ENCODE measurements around the gene ICE2. TPM values are rescaled to one million over a fixed set of nuclear protein-coding genes. Genes with fewer than 3 reads are reported as not detected.

The ICE2 gene
- total and polyA plus RNA-seq, 8 donors = 10.5 to 127 (median 31.5) TPM

DNA sequence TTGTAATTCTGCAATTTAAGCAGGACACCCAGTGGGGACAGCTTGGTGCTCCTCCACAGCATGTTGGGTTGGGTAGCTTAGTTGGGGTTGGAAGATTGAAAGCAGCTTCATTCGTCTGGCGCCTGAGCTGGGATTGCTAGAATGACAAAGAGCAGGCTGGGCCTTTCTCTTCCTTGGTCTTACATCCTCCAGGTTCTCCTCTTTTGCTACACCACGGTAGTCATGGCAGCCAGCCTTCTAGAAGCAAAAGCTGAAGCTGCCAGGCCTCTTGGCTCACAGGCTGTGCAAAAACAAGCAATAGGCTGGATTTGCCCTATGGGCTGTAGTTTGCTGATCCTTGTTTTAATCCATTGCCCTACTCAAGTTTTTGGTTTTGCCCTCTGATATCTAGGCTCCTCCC is 78.0 kb downstream of the ICE2 start:
- peaks cover 0 to 2% (median under 1%) of the 10 kb centered on the region in 4 donors for H3K36me3 ChIP-seq
- WGBS, 5 donors = 33 to 45% (median 33%) methylated on average over 3 of the region's 3 CpGs

DNA sequence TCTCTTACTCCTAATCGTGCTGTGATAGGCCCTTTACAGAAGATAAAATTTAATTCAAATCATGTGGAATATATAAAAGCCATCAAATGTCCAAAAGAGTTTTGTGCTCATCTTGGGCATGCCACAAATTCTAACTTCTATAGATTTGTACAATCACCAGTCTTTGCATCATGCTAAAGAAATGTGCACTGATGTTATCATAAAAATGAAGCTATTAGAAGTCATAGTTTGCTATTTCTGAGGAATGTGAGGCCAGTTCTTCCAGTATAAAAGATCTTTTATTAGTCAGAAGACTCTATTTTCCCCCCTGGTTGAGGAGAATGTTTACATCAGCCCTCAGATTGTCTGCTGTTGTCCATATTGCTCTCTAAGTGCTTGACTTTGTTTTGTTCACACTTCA is 79.0 kb downstream of the ICE2 start:
- 43 to 55% (median 48%) methylated on average over 1 of the region's 1 CpG for WGBS, 5 donors
- intact Hi-C loops (cut with DNase I; ENCODE audit: low total_unique reads) = no loop called here
- no peaks in the 10 kb centered on the region for H3K9me3 ChIP-seq
- DNase-seq = no peak
- H3K4me1 ChIP-seq = peaks cover 20 to 49% (median 35%) of the 10 kb centered on the region in 4 donors
- TF ChIP-seq POLR2A (IDR thresholded peaks at IDR 0.05) (no peak), EP300 (IDR thresholded peaks at IDR 0.05) (no peak), POLR2AphosphoS5 (IDR thresholded peaks at IDR 0.05) (no peak), CTCF (IDR thresholded peaks at IDR 0.05) (no peak)
- peaks cover 0 to 12% (median 7%) of the 10 kb centered on the region in 4 donors for H3K36me3 ChIP-seq
- peak overlapping the region in 4 of 5 donors; percentile 97 to 99 (median 98) for H3K27ac ChIP-seq
- H3K4me3 ChIP-seq = no peak overlapping the region
- peaks cover 0 to 5% (median 0%) of the 10 kb centered on the region in 3 donors for H3K27me3 ChIP-seq

More for the DNA sequence above, 78.0 kb downstream of the ICE2 start:
- TF ChIP-seq CTCF (IDR thresholded peaks at IDR 0.05) (no peak), POLR2AphosphoS5 (IDR thresholded peaks at IDR 0.05) (no peak), POLR2A (IDR thresholded peaks at IDR 0.05) (no peak), EP300 (IDR thresholded peaks at IDR 0.05) (no peak)
- peak in 1 of 2 donors; percentile 32 for DNase-seq
- intact Hi-C loops (cut with DNase I; ENCODE audit: low total_unique reads) = no loop called here
- no peaks in the 10 kb centered on the region for H3K9me3 ChIP-seq
- no peak overlapping the region for H3K4me3 ChIP-seq
- peaks cover 12 to 39% (median 25%) of the 10 kb centered on the region in 4 donors for H3K4me1 ChIP-seq
- peaks cover 0 to 5% (median 0%) of the 10 kb centered on the region in 3 donors for H3K27me3 ChIP-seq
- H3K27ac ChIP-seq = peak overlapping the region in 1 of 5 donors; percentile 0

DNA sequence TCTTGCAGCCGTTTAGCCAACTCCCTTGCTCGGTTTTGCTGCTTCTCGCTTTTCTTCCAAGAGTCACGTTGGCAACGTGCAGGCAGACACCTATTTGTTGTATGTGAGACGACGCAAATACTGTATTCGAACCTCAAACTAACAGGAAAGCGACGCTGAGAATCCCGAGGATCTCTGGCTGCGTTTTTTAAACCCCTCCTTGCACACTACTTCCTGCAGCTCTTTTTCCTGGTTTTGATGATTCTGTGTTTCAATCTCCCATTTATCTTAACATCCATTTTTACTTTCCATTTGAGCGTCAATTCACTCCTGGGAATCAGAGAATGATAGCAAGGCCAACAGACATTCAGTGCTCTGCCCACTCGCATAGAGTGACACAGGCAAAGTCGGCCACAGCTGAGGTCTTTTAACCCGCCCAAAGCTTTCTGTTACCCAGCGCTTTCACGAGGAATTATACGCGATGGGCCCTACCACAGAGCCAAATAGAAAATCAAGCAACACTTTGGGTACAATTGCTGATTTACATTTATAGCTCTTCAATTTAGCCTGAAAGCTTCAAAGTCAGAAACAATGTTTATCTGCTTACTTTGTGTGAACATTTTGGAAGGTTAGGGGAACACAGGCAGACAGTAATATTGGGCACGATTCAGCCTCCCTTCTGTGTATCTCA is 79.6 kb downstream of the ICE2 start:
- H3K27me3 ChIP-seq = peaks cover 0 to 5% (median 0%) of the 10 kb centered on the region in 3 donors
- peaks cover 25 to 54% (median 40%) of the 10 kb centered on the region in 4 donors for H3K4me1 ChIP-seq
- H3K4me3 ChIP-seq = no peak overlapping the region
- H3K9me3 ChIP-seq = no peaks in the 10 kb centered on the region
- no peak for DNase-seq
- H3K27ac ChIP-seq = peak overlapping the region; percentile 97 to 99 (median 98)
- no peak for TF ChIP-seq POLR2A (IDR thresholded peaks at IDR 0.05)
- no peak for TF ChIP-seq POLR2AphosphoS5 (IDR thresholded peaks at IDR 0.05)
- no peak for TF ChIP-seq CTCF (IDR thresholded peaks at IDR 0.05)
- no peak for TF ChIP-seq EP300 (IDR thresholded peaks at IDR 0.05)
- H3K36me3 ChIP-seq = peaks cover 0 to 16% (median 7%) of the 10 kb centered on the region in 4 donors
- intact Hi-C loops (cut with DNase I; ENCODE audit: low total_unique reads) = no loop called here
- 39 to 48% (median 41%) methylated on average over 21 of the region's 21 CpGs for WGBS, 5 donors

GRCh38 chr15:60397772-60398445 is 81.0 kb downstream of the ICE2 start, which contains the start of gene ANXA2:
ANXA2 (minus strand) TSS chr15:60397986; CDS start chr15:60386075, 11,911 bp downstream.
- intact Hi-C loops (cut with DNase I; ENCODE audit: low total_unique reads) = no loop called here
- peak within 1 kb of the TSS; percentile 97 to 99 (median 98) for H3K27ac ChIP-seq
- H3K9me3 ChIP-seq = no peaks in the 10 kb centered on the region
- peaks cover 0 to 5% (median 0%) of the 10 kb centered on the region in 3 donors for H3K27me3 ChIP-seq
- 0 to 1% (median 0%) methylated on average over 33 to 53 of the region's 53 CpGs for WGBS, 5 donors
- DNase-seq = peak; percentile 87 to 95
- TF ChIP-seq CTCF (IDR thresholded peaks at IDR 0.05) (no peak), EP300 (IDR thresholded peaks at IDR 0.05) (no peak), POLR2A (IDR thresholded peaks at IDR 0.05) (peak in 2 of 4 donors; percentile 14 to 66), POLR2AphosphoS5 (IDR thresholded peaks at IDR 0.05) (peak; percentile 51 to 97 (median 97))
- peak within 1 kb of the TSS; percentile 72 to 89 (median 80) for H3K4me3 ChIP-seq
- H3K4me1 ChIP-seq = peaks cover 40 to 68% (median 54%) of the 10 kb centered on the region in 4 donors
- peaks cover 0 to 16% (median 7%) of the 10 kb centered on the region in 4 donors for H3K36me3 ChIP-seq

Data from stomach (tissue), 9 donors.